ENCODE measurements around the gene ZYX. TPM values are rescaled to one million over a fixed set of nuclear protein-coding genes. Genes with fewer than 3 reads are reported as not detected.

Gene ZYX
- total and polyA plus RNA-seq, 9 donors: 44.2 to 282 (median 167) TPM

DNA sequence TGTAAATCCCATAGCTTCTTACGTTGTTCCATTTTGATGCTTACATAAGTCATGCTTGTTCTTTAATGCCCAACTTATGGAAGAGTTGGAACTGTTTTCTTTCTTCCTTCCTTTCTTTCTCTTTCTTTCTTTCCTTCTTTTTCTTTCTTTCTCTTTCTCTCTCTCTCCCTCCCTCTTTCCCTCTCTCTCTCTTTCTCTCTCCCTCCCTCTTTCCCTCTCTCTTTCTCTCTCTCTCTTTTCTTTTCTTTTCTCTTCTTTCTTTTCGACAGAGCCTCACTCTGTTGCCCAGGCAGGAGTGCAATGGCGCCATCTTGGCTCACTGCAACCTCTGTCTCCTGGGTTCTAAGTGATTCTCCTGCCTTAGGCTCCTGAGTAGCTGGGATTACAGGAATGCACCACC, 37.5 kb upstream of the ZYX start:
- intact Hi-C loops (cut with DNase I): no loop called here
- H3K4me3 ChIP-seq: no peak overlapping the region
- H3K27ac ChIP-seq: no peak overlapping the region
- 90 to 93% (median 91%) methylated on average over 3 of the region's 3 CpGs for WGBS, 3 donors
- H3K9me3 ChIP-seq: no peaks in the 10 kb centered on the region
- DNase-seq: no peak
- no peaks in the 10 kb centered on the region for H3K4me1 ChIP-seq (ENCODE audit: insufficient read depth)
- TF ChIP-seq EP300 (IDR thresholded peaks at IDR 0.05) (no peak), POLR2A (IDR thresholded peaks at IDR 0.05) (no peak)
- TF ChIP-seq, protein P1, sequence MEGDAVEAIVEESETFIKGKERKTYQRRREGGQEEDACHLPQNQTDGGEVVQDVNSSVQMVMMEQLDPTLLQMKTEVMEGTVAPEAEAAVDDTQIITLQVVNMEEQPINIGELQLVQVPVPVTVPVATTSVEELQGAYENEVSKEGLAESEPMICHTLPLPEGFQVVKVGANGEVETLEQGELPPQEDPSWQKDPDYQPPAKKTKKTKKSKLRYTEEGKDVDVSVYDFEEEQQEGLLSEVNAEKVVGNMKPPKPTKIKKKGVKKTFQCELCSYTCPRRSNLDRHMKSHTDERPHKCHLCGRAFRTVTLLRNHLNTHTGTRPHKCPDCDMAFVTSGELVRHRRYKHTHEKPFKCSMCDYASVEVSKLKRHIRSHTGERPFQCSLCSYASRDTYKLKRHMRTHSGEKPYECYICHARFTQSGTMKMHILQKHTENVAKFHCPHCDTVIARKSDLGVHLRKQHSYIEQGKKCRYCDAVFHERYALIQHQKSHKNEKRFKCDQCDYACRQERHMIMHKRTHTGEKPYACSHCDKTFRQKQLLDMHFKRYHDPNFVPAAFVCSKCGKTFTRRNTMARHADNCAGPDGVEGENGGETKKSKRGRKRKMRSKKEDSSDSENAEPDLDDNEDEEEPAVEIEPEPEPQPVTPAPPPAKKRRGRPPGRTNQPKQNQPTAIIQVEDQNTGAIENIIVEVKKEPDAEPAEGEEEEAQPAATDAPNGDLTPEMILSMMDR (IDR thresholded peaks at IDR 0.05): no peak
- no peaks in the 10 kb centered on the region for H3K36me3 ChIP-seq
- H3K27me3 ChIP-seq: no peaks in the 10 kb centered on the region

DNA sequence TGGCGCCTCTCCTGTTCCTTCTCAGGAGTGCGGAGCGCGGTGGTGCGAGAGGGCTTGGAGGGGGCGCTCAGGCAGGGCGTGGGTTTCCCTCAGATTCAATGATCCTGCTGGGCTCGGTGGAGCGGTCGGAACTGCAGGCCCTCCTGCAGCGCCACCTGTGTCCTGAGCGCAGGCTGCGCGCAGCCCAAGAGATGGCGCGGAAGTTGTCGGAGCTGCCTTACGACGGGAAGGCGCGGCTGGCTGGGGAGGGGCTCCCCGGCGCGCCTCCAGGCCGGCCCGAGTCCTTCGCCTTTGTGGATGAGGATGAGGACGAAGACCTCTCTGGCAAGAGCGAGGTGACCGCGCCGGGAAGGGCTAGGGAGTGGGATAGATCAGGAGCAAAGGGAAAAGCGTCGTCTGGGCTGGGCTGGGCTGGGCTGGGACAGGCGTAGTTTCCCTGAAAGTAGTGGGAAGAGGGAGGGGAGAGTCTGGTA, 35.7 kb upstream of the ZYX start:
- peak in 1 of 5 donors; percentile 49 for DNase-seq
- Histone ChIP-seq H3K4me1 (ENCODE audit: insufficient read depth) (no peaks in the 10 kb centered on the region), H3K9me3 (no peaks in the 10 kb centered on the region), H3K27ac (no peak overlapping the region), H3K4me3 (no peak overlapping the region), H3K36me3 (no peaks in the 10 kb centered on the region), H3K27me3 (no peaks in the 10 kb centered on the region)
- TF ChIP-seq EP300 (IDR thresholded peaks at IDR 0.05) (no peak), POLR2A (IDR thresholded peaks at IDR 0.05) (no peak)
- TF ChIP-seq, protein P1 (IDR thresholded peaks at IDR 0.05): no peak
- intact Hi-C loops (cut with DNase I): no loop called here
- WGBS, 3 donors: 2 to 4% (median 3%) methylated on average over 35 of the region's 35 CpGs

DNA sequence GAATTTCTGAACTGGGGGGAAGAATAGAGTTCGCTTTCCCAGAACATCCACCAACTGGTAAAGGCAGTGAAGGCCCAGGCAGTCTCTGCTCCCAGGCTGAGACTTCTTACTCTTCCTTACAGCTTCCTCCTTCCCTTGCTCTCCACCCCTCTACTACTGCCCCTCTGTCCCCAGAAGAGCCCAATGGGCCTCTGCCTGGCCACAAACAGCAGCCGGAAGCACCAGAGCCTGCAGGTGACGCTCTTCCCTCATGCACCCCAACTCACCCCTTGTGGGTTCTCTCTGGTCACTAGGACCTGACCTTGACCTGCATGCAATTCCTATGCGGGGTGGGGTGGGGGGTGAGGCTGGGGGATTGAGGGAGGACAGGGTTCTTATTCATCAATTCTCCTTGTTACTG, 35.1 kb upstream of the ZYX start:
- Histone ChIP-seq H3K4me1 (ENCODE audit: insufficient read depth) (no peaks in the 10 kb centered on the region), H3K36me3 (no peaks in the 10 kb centered on the region), H3K9me3 (no peaks in the 10 kb centered on the region), H3K4me3 (no peak overlapping the region), H3K27ac (no peak overlapping the region), H3K27me3 (no peaks in the 10 kb centered on the region)
- intact Hi-C loops (cut with DNase I): no loop called here
- whole genome bisulfite sequencing, 3 donors: 67 to 91% (median 80%) methylated on average over 4 of the region's 4 CpGs
- TF ChIP-seq POLR2A (IDR thresholded peaks at IDR 0.05): no peak
- TF ChIP-seq, protein P1 (IDR thresholded peaks at IDR 0.05): no peak
- TF ChIP-seq EP300 (IDR thresholded peaks at IDR 0.05): no peak
- DNase-seq: no peak

DNA sequence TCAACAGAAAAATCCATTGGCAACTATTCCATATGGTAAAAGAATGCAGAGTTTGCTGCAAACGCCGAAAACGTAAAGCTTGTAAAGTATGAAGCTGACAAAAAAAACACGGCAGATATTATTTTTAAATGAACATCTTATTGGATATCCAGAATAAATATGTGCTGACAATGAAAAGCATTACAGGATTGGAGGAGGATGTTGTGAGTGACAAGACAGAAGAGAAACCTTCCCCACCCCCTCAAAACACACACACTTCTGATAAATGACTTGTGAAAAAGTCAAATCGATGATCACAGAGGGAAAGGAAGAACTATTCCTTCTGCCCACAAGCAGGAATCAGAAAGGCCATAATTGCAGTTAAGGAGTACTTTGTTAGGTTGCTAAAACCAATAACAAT, 33.2 kb upstream of the ZYX start:
- Histone ChIP-seq H3K27ac (no peak overlapping the region), H3K27me3 (no peaks in the 10 kb centered on the region), H3K4me1 (ENCODE audit: insufficient read depth) (no peaks in the 10 kb centered on the region), H3K36me3 (no peaks in the 10 kb centered on the region), H3K9me3 (no peaks in the 10 kb centered on the region), H3K4me3 (no peak overlapping the region)
- intact Hi-C loops (cut with DNase I): no loop called here
- 41 to 50% (median 47%) methylated on average over 5 of the region's 5 CpGs for WGBS, 3 donors
- DNase-seq: no peak
- TF ChIP-seq EP300 (IDR thresholded peaks at IDR 0.05) (no peak), POLR2A (IDR thresholded peaks at IDR 0.05) (no peak)
- TF ChIP-seq, protein P1 (IDR thresholded peaks at IDR 0.05): no peak
